CMK (cell line): Measurements from ENCODE around the gene CCDC201.
"Not testable (repeated sequence)": the region's sequence is repeated elsewhere in the genome, so short reads cannot be mapped to it uniquely, and the experiment has no call there.

Experiments used
- DNase-seq: peaks from one replicate; pipeline ENCODE4 v3.0.0-alpha.2; 2010; ENCODE audit warnings: low read depth

CCDC201 gene

DNA sequence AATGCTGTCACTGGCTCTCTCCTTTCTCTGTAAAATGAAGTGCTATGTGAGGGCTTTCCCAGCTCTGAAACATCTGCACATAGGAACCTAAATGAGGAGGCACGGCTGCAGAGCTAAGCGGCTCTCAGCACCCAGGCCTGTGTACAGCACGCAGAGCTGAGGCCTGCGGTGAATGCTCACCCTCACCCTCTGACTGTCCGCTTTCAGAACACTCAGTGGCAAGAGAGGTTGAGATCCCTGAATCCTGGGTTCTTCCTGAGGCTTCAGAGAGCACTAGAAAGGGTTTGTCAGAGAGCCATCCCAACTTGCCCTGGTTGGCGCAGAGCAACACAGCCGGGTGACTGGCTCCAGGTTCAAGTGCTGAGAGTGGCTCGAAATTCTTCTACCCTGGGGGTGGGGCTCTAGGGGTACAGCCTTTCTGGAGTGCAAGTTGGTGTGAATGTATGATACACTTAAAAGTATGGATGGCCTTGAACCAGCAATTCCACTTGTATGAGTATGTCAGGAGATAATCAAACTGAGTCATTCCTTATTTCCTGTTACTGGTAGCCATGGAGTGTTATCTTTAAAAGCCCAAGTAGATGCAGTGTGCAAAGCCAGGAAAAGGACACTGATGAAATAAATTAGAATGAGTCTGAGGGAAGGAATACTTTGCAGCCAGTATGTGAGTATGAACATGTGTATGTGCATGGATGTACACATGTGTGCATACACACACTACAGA lies 1.7 kb upstream of the CCDC201 start:
- DNase-seq, result no peak

DNA sequence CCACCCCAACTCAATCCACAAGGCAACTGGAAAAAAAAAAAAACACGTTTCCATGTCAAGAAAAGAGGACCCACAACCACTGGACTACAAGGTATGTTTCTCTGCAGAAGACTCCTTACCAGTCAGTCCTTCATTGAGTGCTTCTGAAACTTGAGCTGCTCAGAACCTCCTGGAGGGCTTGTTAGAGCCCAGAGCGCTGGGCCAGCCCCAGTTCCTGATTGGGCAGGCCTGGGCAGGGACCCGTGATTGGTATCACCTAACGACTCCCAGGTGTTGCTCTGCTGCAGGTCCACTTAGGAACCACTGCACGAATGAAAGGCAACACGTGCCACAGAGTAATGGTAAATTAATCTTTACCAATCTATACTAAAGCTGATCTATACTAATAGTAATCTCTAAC lies 473 bp upstream of the CCDC201 start:
- no peak for DNase-seq

DNA sequence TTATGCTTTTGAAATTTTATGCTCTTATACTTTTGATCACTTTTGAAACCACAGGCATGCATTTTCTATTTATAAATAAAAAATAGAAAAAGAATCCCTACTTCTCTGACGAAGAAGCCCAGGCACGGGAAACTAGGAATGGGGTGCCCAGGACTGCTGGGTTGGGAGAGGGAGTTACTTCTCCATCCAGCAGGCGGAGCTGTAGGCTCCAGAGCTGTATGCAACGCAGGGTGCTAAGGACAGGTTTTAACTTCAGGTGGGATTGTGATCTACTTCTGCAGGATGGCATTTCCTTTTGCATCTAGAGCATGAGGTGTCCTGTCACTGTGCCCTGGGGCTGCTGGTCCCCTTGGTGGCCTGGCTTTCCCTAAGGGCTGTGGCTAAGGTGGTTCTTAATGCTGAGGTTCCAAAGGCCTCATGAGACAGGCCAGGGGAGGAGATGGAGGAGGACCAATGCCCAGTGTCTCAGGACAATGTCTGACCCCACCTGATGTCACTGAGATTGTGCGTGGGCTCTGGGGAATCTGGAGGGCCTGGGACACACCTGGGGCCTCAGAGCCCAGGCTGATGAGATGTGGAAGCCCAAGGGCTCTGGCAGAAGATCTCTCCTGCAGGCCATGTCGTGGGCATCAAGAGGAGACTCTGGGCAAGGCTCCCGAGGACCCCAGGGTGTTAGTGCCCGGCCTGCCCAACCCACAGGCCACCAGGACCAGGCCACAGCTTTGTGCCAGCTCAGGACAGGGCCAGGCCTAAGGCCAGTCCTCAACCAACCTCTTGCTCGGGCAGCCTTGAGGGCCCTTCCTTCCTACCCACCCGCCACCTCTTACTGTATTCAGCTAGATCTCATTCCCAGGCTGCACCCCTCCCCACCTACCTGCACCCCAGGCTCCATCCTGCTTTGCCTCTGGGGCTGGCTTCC lies 507 bp downstream of the CCDC201 start:
- no peak for DNase-seq

DNA sequence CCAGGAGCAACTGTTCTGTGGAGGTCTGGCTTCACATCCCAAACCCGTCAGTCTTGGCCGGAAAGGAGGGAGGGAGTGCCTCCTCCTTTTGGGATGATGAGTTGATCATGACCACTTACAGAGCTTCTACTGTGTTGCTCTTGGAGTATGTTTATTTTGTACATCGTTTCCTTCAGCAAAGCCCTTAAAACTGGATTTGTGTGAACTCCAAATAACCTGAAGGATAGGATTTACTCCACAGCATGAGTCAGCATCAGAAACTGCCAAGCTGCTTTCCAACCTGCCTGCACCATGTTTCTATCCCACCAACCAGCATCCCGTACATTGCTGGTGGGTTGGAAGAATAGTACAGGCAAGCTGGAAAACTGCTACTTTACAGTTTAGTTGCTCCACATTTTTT lies 3.5 kb downstream of the CCDC201 start:
- no peak for DNase-seq

DNA sequence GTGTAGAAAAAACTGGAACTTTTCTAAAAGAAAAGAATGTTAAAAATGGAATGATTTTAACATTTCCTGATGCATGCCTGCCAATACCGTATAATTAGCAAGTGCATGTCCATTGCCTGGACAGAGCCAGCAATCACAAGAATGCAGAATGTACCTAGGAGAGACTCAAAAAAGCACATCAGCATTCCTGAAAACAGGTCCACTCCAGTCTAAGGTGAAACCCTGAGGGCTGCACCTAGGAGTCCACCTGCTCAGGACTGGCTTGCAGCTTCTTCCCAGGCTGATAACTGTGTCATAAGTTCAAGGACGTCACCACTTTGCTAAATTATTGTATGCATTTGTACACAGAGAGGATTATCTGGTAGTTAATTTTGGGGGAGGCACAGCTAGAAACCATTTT lies 5.4 kb downstream of the CCDC201 start:
- no peak for DNase-seq

DNA sequence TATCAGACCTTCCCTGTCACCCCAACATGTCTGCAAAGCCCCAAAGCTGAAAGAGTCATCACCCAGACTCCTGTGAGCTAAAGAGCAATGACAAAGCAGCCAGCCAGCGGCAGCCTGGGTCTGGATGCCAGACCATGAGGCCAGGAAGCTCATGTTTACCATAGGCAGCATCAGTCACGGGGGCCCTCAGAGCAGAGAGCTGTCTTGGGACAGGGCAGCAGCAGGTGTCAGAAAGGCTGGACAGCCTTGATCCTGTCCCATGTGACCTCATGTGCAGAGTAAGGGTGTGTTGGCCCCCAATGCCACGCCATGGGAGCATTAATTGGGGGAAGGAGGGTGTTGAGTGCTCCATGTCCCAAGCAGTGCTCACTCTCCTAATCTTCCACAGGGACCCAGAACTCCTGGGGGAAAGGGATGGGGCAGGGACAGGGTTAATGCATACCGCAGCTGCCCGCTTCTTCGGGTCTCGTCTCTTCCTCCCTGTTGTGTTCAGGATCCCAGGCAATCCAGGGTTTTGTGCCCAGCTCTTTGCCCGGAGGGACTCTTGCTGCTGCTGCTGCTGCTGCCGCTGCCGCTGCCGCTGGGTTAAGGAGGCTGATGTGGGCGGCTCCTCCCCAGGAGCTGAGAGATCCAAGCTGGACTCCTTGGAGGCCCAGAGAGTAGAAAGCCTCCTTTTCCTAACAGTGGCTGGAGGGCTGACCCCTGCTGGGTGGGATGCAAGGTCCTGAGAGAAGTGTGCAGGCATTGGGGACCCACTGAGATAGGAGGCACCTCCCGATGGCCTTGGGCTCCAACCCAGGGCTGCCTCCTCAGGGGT lies 7.1 kb downstream of the CCDC201 start:
- no peak for DNase-seq

GRCh38 chr7:45863715-45864114 lies 9.2 kb downstream of the CCDC201 start:
- DNase-seq, result no peak

GRCh38 chr7:45856888-45857287 lies 16.0 kb downstream of the CCDC201 start:
- not testable (repeated sequence) for DNase-seq

DNA sequence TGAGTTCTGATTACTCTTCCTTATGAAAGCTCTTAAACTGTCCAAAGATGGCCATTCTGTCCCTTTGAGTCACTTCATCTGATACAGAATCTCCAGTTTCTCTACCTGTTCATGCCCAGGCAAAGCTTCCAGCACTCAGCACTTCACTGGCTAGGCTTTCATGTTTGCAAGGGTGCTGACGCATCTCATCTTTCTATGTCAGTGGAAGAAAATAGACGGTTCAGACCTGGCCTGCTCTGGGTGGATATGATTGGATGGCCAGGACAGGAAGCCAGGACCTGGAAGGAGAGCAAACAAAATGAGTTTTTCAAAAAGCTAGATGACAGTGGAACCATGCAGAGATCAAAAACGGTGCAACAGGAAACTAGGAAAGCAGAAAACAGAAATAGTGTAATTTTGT lies 17.2 kb downstream of the CCDC201 start:
- DNase-seq, result not testable (repeated sequence)

DNA sequence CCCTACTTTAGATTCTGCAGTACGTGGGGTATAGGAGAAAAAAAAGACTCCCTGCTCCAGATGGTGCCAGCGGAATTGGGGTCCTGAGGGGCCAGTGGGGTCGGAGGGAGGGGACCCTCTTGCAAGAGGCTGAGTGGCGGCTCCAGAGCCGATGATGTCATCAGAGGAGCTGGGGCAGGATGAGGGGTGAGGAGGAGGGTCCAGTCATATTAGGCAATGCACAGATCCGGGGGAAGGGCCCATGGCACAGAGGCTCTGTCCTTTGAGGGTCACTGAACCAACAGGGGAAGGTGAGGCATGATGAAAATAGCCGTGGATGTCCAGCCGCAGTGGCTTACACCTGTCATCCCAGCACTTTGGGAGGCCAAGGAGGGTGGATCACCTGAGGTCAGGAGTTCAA lies 19.4 kb downstream of the CCDC201 start:
- DNase-seq, result not testable (repeated sequence)

DNA sequence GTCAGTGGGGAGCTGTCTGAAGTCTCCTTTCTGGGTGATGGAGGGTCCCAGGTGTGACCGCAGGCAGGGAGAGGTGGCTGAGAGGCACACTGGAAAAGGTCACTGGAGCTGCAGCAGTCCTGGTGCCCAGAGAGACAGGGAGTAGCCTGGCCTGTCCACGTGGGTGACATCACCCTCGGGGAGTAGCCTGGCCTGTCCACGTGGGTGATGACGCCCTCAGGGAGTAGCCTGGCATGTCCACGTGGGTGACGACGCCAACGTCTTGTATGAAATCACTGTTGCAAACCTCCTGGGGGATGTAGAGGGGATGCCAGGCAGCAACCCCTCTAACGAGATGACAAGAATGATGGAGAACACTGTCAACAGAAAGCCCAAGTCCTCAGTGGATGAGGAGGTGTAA lies 19.9 kb downstream of the CCDC201 start:
- not testable (repeated sequence) for DNase-seq

DNA sequence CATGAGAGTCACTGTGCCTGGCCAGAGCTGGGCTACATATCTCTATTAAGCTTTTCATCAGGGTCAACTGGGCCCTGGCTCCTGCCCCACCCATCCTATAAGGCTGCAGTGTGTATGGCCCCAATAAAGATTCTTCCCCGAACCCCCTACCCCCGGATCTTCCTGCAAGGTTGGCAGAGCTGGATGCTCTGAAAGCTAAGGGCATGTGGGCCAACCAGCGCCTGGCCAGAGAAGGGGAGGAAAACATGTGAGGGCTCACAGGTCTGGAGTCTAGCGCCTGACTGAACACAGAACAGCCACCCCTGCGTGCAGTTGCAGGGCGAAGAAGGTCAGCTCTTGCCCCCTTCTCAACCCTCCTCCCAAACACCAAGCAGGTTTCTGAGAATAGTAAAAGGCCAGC lies 24.1 kb downstream of the CCDC201 start:
- DNase-seq, result not testable (repeated sequence)

- DNase-seq, result not testable (repeated sequence)
Observed at GRCh38 chr7:45846536-45846935, 26.3 kb downstream of the CCDC201 start.

GRCh38 chr7:45841926-45842717 lies 30.8 kb downstream of the CCDC201 start:
- DNase-seq, result not testable (repeated sequence)

- not testable (repeated sequence) for DNase-seq
Observed at GRCh38 chr7:45838852-45839251, 34.0 kb downstream of the CCDC201 start.

GRCh38 chr7:45832433-45833177 lies 40.3 kb downstream of the CCDC201 start:
- DNase-seq, result not testable (repeated sequence)

DNA sequence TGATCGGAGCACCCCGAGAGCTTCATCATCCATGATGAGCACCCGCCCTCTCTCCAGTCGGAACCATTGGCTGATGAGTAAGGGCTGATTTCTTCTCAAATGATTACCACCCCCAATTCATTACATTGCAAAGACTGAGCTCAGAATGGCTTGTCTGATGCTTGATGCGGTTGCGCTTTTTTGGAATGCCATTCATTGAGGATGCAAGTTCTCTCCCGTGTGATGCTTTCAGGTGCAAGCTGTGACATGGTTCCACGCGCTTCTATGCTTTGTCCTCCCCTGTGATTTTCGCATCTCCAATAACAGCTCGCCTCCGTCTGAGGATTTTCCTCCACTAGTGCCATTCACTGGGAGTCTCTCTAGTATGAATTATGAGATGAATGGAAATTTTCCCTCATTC lies 43.0 kb downstream of the CCDC201 start:
- not testable (repeated sequence) for DNase-seq

GRCh38 chr7:45827731-45828130 lies 45.2 kb downstream of the CCDC201 start:
- not testable (repeated sequence) for DNase-seq

DNA sequence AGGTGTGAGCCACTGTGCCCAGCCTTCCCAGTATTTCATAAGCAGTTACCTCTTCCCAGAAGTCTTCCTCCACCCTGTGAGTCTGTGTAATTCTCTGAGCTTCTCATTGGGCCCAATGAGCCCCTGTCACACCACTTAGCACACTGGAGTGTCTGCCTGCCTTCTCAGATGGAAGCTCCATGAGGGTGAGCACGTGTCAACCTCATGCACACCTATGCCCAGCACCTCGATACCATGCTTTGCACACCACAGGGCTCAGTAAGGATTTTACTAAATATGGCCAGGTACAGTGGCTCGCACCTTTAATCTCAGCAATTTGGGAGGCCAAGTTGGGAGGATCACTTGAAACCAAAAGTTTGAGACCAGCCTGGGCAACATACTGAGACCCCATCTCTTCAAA lies 46.3 kb downstream of the CCDC201 start:
- DNase-seq, result not testable (repeated sequence)

GRCh38 chr7:45818763-45819162 lies 54.1 kb downstream of the CCDC201 start:
- DNase-seq, result not testable (repeated sequence)

DNA sequence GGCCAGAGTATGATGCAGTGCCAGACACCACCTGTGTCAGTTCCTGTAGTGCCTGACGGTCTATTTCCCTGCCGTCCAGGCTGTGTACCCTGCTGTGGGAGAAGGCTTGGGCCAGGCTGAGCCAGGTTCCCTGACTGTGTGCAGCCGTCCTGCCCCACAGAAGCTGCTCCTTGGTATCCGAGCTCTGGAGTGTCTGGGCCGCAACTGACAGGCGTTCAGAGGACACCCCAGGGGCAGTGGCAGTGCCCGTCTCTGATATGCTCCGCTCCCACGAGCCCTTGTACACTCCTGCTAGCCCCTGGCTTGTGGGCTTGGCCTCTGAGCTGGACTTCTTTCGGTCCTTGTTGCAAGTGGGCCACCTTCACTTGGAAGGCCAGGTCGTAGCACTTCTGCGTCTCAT lies 55.0 kb downstream of the CCDC201 start:
- not testable (repeated sequence) for DNase-seq
